D341Med (cell line): ENCODE measurements around the gene BARHL1.
"Not testable (repeated sequence)": the region's sequence is repeated elsewhere in the genome, so short reads cannot be mapped to it uniquely, and the experiment has no call there.

Experiments
- DNase-seq: peaks from one replicate; pipeline ENCODE4 v3.0.0; 2012; ENCODE audit warnings: low spot score

Gene BARHL1

DNA sequence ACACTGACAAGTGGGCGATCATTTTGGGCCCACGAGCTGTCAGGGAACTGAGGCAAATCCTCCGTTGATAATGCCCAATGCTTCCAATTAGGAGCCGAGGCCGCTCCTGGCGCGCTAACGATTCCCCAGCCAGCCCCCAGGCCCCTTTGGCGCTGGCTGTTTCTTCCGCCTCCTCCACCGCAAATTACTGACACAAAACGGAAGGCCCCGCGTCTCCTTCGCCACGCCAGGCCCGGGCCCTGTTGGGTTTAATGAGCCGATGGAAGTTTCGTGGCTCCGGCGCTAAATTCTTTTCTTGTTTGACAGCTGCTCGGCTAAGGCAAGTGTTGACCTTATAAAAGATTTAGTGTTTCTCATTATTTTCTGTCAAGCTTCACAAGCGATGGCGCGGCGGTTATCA is 25.7 kb upstream of the BARHL1 start:
- DNase-seq: no peak

DNA sequence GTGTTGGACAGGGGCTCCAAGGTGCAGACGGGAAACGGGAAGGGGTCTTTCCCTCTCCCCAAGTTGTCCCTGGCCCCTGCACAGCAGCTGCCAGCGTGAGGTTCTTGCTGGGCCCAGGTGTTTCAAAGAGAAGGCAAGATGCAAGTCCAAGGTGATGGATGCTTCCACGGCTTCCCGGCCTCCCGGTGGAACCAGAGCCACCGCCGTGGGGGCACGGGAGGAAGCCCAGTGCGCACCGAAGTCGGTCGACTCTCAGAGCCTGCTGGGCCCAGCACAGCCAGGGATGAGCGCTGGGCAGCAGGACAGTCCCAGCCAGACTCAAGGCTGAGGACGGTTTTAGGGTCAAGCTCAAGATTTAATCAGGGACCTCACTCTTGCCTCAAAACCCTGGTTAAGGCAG is 25.2 kb upstream of the BARHL1 start:
- DNase-seq: no peak

DNA sequence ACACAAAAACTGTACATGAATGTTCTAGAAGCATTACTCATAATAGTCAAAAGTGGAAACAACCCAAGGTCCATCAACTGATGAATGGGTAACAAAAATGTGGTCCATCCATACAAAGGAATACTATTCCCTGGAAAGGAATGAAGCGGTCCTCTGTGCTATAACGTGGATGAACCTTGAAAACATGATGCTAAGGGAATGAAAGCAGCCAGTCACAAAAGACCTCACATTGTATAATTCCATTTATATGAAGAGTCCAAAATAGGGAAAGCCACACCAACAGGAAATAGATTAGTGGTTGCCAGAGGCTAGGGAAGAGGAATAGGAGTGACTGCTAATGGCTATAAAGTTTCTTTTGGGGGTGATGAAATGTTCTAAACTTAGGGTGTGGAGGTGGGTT is 22.7 kb upstream of the BARHL1 start:
- DNase-seq: no peak

DNA sequence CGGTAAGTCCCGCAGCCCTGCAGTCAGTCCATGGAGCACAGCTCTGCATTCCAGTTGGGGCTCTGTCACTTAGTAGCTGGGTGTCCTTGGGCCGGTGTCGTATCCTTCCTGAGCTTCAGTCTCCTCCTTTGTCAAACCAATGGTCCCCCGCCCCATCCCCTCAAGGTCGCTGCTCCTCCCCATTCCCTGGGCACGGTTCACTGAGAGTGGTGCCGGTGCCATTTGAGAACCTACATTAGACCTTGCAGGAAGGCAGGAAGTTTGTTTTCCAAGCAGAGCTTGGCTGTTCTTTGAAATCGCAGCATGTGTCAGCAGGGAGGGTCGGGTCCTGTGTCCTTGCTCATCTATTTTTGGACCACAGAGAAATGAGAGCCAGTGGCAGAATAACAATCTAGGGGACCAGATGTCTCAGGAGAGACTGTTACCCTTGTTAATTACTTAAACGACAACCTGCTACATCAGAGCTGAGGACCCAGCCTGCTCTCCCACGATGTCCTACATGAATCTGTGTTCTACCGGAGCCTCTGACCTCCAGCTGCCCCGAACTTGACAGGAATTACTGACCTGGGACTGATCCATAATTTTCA is 21.7 kb upstream of the BARHL1 start:
- no peak for DNase-seq

DNA sequence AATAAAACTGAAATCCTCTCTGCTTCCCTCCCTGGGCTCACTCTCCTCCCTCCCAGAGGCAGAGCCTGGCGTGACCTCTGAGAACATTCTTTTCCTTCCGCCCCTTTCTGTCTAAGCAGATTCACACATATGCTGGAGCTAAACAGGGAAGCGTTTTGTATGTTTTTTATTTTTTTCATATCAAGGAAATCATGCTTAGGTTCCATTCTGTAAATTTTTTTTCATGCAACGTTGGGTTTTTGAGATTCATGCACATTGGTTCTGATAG is 20.2 kb upstream of the BARHL1 start:
- DNase-seq: no peak

DNA sequence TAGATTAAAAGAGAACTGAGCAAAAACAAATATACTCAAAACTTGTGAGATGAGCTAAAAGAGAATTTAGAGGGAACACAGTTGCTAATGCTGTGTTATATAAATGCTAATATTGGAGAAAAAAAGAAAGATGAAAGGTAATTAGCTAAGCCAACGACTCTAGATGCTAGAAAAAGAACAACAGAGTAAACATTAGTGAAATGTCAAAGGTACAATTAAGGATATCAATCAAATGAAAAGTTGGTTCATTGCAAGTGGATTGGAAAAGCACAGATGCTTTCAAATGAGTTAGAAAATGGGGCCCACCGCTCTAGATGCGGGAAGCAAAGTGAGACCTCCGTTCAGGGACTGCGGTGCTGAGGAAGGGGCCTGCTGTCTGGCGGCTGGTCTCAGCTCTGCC is 17.9 kb upstream of the BARHL1 start:
- DNase-seq: no peak

DNA sequence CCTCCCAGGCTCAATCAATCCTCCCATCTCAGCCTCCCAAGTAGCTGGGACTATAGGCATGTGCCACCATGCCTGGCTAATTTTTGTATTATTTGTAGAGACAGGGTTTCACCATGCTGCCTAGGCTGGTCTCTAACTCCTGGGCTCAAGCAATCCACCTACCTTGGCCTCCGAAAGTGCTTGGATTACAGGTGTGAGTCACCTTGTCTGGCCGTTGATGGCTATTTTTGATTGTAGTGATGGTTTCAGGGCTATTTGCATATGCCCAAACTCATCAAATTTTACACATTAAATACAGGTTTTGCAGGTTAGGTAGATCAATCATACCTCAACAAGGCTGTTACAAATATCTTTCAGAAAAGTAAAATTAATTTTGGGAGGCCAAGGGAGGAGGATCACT is 13.6 kb upstream of the BARHL1 start:
- not testable (repeated sequence) for DNase-seq

DNA sequence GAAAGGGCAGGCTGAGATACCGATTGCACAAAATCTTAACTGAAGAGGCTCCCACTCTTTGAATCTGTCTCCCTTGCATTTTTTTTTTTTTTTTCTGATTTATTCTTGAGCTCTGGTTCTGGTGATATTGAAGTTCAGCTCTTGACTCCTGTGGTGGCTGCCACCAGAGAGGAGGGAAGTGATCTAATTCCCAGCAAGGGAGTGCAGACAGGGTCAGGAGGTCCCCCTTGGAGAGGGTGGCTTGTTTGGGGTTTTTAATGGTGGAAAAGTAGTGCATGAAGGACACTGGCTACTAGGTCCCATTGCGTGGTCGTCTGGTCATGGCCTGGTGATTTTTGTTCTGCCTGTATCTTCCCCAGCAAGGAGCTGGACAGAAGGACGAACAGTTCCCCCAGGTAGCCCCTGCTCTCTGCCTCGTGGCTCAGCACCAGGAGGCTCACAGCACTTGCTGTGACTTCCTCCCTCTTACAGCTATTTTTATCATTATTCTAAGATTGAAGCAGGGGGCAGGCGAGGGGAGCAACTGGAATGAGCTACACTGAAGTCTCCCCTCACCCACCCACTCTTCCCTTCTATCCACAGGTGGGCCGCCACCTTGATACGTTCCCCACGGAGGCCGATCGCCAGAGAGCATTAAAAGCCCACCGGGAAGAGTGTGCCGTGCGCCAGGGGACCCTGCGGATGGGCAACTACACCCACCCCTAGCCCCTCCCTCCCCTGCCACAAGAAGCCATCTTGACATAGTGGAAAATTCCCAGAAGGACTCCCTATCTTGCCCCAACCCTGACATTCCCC is 10.4 kb upstream of the BARHL1 start:
- no peak for DNase-seq

DNA sequence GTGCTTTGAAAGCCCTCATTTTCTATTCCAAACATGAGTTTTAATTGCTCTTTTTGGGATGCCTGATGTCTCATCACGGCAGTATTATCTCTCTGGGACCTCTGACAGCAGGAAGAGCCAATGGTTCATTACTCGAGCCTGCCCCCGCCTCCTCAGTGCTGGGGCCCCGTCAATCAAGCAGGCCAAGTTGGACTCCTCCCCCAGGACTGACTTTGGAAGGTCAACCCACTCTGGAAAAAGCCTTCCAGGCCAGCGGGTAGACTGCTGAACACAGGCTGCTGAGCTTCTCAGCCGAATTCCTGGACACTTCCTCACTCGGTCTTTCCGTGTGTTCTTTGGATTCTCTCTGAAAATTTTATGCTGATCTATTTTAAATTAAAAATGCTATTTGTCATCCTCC is 9.5 kb upstream of the BARHL1 start:
- no peak for DNase-seq

DNA sequence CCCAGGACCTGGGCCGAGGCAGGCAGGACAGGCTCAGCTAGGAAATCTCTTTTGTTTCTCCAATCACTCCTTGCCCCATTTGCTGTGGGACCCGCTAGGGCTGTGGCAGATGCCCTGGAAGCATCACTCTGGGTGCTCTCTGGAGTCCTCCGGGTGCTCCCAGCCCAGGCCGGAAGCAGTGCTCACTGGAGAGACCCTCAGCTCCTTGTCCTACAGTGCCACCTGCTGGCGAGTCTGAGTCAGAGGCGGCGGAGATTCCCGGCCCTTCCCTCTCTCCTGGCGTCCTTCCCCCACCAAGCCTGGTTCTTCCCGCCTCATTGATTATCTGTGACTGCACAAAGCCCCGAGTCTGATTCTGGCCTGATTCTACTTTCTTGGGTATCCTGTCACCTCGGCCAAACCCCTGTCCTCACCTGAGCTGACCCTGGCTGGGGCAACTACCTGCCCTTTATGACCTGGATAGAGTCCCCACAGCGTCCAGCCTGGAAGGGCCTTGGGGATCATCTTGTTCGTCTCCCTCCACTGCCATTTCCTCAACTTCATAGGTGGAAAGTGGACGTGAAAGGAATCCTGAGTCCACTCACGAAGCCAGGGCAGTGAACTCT is 7.3 kb upstream of the BARHL1 start:
- DNase-seq: peak; percentile 89

DNA sequence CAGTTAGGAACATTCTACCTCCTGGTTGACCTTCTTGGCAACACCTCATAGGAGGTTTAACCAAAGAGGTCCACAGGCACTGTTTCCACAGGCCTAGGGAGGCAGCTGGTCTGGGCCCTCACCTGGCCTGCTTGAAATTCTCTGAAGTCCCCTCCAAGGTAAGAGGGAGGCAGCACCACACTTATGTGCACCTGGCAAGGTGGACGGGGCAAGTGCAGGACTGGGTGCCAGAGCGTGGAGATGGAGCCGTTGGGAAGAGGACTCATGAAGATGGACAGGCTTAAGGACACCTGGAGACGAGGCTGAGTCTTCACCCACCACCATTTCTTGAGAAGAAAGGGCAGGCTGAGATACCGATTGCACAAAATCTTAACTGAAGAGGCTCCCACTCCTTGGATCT is 6.6 kb upstream of the BARHL1 start:
- DNase-seq: no peak

DNA sequence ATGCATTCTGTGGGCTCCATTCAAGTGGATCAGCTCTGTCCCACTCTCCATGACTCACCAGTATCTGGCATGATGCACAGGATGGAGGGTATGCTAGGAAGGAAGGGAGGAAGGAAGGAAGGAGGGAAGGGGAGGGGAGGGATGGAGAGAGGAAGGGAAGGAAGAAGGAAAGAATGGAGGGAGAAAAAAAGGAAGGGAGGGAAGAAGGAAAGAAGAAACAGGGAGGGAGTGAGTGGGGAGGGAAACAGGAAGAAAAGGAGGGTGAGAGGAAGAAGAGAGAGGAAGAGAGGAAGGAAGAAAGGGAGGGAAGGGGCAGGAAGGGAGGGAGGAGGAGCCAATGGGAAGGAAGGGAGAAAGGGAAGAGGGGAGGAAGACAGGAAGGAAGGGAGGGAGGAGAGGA is 5.3 kb upstream of the BARHL1 start:
- DNase-seq: no peak

DNA sequence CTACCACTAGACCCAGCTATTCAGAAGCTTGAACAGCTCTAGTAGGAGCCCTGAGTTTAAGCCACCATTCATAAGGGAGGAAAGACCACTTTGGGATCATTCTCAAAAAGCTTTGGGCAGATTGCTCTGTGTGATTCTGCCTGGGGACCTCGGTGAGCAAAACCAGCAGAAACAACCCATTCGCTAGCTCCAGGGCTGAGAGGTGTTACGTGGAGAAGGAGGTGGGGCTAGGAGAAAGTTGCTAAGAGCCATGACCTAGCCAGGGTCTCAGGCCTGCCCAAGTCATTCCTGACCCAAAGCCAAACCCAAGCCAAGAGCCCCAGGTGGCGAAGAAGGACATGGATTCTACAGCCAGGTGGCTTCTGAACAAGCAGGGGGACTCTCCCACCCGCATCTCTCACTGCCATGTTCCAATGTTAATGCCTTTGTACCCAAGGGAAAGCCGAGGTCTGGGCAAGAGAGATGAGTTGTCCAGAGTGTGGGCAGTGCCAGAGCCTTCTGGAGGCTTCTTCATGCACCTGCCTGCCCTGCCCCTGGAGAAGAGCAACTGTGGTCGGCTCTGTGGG is 4.0 kb upstream of the BARHL1 start:
- no peak for DNase-seq

DNA sequence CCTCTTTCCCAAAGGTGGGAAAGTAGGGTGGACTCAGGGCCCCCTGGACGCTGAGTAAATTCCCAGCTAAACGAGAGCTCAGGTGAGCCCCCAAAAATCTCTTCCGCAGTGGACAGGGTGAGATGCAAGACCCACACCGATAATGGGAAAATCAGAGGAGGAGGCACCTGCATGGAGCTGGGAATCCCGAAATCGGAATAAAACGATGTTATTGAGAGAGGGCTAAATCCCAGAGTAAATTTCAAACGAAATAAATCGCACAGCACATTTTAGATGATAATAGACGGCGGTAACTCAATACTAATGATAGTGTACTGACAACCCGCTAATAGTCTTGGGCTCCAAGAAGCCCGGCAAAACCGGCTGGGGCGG is 3.0 kb upstream of the BARHL1 start:
- no peak for DNase-seq

DNA sequence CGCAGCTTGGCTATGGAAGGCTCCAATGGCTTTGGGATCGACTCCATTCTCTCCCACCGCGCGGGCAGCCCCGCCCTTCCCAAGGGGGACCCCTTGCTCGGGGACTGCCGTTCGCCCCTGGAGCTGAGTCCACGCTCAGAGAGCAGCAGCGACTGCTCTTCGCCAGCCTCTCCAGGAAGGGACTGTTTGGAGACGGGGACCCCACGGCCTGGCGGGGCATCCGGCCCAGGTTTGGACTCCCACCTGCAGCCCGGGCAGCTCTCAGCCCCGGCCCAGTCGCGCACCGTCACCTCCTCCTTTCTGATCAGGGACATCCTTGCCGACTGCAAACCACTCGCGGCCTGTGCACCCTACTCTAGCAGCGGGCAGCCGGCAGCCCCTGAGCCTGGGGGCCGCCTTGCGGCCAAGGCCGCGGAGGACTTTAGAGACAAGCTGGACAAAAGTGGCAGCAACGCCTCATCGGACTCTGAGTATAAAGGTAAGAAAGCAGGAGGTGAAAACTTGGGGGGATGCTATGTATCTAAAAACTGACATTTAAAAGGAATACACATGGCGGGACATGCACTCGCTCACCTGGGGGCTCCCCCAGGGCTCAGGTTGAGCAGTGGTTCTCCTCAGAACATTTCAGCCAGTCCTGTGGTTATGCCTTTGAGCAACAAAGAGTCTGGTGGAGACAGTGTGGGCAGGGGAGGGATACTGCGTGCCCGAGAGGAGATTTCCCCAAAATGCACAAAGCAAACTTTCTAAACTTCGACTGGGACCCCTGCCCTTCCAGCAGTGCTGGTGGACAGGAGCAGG is 579 bp downstream of the BARHL1 start:
- no peak for DNase-seq

DNA sequence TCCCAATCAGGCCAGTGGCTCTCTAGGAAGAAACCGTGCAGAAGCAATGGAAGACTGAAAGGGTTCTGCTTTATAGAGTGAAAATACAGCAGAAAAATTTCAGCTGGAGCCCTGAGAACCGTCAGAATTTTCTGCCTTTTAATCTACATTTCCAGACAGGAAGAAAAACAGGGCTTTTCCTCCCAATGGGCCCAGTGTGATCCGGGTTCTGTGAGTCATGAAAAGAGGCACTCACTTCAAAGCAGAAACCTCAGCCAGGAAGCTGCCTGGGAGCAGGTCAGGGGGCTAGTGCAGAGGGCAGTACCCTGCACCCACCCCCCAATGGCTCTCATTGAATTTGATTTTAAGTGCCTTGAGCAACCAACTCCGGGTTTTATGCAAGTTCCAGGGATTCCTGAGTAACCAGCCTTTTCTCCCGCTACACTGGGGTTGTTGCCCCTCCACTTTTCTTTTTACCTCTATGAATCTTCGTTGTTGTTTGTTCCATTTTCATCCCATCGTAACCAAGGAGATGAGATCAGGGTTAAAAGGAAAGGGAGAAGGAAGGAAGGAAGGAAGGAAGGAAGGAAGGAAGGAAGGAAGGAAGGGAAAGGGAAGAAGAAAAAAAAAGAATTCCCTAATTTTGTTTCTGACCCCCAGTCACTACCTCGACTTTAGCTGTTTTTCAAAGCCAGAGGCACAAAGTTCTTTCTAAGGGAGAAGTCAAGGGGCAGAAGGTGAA is 1.3 kb downstream of the BARHL1 start:
- no peak for DNase-seq

DNA sequence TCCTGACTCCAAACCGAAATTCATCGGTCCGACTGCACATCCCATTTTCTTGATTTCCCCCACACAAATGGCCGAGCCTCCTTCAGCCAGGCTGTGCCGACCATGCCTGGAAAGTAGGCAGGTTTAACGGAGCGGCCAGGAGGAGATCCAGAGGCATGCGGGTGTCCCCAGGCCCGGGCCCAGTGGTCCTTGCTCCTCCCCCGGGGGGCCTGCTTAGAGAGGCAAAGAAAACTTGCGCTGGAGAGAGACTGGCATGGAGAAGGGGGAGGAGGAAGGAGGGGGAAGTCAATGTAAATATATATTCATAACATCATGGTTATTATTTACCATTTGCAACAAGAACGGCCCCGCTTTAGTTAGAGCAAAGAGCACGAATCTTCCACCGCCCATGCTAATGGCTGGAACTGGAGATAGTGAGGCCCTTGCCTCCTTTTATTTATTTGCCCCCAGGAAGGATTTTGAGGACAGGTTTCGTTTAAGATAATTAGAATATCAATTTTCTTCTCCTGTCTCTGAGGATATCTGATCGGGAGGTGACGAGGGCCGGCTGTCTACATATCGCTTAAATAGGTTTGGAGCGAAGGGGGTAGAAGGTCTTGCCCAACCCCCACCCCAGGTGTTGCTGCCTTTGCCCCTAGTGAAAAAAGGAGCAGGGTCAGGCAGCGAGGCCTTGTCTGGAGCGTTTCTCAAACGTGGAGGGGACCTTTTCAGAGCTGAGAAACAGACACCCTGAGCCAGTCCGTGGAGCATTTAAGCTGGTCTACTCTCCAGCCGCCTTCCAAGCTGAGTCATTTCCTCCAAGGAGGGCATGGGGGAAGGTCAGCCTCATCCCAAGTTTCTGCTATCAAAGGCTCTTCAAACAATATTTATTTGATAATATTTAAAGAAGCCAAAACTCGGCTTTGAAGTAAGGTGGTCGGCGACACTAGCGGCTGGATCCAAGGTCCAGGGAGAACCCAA is 2.5 kb downstream of the BARHL1 start:
- DNase-seq: no peak

DNA sequence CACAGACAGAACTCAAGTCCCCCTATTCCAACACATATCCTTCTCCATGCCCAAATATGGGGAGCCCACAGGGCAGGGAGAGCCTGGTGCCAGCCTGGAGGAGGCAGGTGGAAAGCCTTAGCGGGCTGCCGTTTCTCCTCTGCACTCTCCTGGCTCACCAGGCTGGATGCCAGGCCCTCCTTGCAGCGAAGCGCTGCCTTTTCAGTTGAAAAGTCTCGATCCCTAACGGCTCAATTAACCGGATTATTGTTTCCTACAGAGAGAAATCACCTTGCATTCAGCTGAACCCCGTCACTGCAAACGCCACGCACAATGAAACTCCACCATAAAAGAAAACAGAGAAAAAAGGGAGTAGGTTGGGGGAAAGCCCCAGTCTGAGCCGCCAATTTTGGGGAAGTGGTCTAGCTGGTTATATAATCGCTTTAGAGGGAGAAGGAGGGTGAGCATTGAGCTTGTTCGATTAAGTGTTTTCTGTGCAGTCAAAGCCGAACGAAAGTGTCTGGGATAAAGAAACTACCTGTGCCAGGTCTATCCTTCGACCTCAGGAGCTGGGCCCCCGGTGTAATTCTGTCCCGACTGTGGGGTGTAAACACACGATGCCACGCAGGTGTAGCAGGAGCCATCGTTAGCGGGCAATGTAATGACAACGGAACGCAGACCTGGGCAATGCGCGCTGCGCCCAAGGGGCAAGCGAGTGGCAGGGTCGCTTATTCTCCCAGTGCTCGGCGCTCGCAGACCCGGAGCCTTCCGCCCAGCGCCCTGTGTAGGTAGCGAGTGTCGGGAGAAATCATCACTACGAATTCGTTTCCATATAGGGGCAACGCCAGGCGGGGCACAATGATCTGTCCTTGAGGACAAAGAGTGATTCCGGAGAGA is 3.8 kb downstream of the BARHL1 start:
- DNase-seq: no peak

DNA sequence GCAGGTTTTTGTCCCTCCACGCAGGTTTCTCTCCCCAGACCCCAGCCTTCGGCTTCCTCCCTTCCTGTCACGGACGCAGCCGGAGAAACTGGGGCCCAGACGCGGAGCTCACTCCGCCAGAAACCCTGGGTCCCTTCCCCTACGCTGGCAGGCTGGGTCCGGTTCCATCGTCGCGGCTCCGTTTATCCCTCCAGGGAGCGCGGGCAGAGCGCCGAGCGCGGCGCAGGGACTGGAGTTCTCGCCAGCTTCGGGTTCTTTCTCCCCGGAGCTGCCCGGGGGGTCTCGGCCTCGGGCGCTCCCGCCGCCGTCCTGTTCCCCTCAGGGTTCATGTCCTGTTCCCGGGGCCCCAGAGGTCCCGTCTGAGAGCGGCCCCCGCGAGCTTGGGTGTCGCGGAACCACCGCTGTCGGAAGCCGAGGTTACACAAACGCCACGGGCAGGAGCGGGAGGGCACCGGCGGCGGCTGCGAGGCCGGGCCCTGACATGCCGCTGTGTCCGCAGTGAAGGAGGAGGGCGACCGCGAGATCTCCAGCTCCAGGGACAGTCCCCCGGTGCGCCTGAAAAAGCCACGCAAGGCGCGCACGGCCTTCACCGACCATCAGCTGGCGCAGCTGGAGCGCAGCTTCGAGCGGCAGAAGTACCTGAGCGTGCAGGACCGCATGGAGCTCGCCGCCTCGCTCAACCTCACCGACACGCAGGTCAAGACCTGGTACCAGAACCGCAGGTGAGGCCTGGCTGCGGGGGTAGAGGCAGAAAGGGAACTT is 4.6 kb downstream of the BARHL1 start:
- no peak for DNase-seq
